Activated CD8-positive, alpha-beta memory T cell treated with anti-CD3 and anti-CD28 coated beads for 48 hours (primary cell): Measurements from ENCODE around the gene CLIP3.
"Not testable (repeated sequence)": the region's sequence is repeated elsewhere in the genome, so short reads cannot be mapped to it uniquely, and the experiment has no call there.

Source experiments
- DNase-seq, 3 experiments: peaks; one replicate each; pipeline ENCODE4 v3.0.0-alpha.2; 2020; ENCODE audit warnings: low read depth in 2 of 3, low spot score in 2 of 3

CLIP3 gene

DNA sequence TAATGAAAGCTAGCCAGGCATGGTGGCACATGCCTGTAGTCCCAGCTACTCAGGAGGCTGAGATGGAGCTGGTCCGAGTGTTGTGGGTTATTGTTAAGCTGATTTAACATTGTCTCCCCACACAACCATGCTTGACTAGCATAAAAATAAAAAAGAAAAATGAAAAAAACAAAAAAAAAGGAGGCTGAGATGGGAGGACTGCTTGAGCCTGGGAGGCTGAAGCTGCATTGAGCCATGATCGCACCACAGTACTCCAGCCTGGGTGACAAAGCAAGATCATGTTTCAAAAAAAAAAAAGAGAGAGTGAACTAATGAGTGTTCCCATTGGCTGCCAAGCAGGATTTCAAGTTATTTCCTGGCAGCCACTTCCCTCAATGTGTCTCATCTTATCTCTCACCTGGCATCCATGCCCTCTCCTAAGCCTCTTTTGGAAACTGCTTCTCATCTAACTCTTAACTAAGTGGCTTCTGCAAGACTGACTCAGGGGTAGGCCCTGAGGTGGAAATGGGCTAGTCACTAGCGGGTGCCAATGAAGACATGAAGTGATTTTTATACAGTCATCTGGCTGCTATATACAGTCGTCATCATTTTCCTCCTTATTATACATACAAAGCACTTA, 16.5 kb upstream of the CLIP3 start:
- DNase-seq, result no peak

DNA sequence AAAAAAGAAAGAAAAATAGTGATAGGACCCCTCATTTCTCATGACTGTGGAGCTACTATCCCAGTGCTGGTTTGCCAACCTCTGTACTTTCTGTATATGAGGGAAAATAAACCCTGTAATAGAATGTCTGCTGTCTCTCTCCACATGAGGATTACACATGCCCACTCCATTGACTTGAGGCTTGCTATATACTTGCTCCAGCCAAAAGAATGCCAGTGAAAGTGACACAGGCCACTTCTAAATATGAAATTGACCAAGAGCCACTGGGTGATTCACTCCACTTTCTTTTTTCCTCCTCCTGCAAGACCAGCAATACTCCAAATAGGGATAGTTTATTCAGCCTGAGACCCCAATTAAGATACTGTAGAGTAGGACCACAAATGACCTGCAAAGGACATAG, 15.2 kb upstream of the CLIP3 start:
- DNase-seq, result no peak

DNA sequence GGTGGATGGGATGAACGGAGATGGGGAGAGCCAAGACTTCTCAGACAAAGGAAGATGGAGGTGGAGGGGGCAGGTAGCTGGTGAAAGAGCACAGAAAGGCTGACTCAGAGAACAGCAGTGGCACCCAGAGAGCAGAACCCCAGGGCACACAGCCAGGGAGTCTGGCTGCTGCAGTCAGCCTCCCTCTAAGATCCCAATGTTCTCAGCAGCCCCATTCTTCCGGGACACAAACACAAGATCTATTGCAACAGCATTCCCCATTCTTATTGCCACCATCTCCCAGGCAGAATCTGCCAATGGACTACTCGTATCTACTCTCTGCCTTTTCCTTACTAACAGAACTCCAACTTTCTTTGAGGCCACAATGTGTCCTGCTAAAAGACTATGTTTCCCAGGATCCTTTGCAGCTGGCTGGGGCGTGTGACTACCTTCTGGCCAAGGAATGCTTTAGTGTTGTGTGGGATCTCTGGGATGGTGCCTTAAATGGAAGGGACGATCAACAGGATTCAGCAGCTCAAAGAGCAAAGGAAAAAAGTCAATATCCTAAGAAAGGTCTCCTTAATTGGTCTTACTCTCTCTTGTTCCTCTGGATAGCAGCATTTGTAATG, 13.9 kb upstream of the CLIP3 start:
- no peak for DNase-seq

DNA sequence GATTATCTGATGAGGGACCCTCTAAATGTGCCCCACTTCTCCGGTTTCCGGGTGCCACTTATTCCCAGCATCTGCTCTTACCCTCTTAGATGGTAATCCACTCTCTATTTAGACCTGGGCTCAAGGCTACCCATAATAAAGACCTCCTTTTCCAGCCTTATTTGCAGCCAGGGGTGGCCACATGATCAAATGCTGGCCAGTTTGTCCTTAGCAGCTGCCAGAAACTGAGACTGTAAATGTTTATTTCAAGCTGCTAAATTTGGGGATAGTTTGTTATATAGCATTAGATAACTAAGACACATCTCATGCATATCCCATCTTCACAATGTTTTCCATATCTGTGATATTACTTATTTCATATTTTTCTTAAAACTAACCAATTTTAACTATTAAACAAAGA, 11.3 kb upstream of the CLIP3 start:
- DNase-seq, result no peak

DNA sequence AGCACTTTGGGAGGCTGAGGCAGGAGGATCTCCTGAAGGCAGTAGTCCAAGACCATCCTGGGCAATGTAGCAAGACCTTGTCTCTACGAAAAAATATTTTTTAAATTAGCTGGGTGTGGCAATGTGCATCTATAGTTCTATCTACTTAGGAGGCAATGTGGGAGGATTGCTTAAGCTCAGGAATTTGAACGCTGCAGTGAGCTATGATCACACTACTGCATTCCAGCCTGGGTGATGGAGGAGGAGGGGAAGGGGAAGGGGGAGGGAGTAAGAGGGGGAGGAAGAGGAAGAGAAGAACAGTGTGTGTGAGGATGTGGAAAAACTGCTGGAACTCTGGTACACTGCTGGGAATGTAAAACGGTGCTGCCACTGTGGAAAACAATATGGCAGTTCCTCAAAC, 9.2 kb upstream of the CLIP3 start:
- DNase-seq, result no peak

DNA sequence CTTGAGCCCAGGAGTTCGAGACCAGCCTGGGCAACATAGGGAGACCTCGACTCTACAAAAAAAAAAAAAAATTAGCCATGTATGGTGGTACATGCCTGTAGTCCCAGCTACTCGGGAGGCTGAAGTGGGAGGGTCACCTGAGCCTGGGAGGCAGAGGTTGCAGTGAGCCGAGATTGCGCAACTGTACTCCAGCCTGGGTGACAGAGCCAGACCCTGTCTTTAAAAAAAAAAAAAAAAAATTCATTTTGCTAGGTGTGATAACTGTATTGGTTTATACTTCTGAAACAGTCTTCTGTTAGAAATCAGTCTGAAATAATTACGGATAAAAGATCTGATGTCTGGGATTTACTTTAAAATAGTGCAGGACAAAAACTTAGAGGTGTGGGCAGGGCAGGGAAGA, 8.4 kb upstream of the CLIP3 start:
- not testable (repeated sequence) for DNase-seq

DNA sequence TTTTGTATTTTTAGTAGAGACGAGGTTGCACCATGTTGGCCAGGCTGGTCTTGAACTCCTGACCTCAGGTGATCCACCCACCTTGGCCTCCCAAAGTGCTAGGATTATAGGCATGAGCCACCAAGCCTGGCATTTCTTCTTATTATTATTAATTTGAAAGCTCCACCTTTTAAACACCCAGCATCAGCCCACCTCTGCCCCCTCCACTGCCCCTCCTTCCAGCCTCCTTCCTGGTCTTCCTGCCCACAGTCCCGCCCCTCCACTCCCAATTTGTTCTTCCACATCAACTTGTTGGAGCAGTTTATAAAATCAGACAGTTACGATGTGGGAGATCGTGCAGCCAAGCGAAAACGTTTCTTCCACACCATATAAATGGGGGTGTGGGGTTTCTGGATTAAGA, 7.8 kb upstream of the CLIP3 start:
- no peak for DNase-seq

DNA sequence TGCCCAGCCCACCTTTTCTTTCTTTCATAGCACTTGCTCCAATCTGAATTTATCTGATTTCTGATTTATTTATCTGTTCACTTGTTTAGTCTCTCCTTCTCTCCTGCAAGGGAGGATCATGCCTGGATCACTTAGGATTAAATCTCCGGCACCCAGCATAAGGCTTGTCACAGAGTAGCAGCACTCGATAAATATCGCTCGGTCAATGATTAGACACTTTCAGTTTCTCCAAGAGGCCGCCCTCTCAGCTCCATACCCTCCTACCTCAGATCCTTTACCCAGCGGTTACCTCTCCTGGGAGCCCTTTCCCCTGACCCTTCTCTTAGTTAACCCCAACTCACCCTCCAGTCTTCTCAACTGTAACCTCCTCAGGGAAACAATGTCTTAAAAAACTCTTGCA, 1.4 kb downstream of the CLIP3 start:
- DNase-seq, result no peak

DNA sequence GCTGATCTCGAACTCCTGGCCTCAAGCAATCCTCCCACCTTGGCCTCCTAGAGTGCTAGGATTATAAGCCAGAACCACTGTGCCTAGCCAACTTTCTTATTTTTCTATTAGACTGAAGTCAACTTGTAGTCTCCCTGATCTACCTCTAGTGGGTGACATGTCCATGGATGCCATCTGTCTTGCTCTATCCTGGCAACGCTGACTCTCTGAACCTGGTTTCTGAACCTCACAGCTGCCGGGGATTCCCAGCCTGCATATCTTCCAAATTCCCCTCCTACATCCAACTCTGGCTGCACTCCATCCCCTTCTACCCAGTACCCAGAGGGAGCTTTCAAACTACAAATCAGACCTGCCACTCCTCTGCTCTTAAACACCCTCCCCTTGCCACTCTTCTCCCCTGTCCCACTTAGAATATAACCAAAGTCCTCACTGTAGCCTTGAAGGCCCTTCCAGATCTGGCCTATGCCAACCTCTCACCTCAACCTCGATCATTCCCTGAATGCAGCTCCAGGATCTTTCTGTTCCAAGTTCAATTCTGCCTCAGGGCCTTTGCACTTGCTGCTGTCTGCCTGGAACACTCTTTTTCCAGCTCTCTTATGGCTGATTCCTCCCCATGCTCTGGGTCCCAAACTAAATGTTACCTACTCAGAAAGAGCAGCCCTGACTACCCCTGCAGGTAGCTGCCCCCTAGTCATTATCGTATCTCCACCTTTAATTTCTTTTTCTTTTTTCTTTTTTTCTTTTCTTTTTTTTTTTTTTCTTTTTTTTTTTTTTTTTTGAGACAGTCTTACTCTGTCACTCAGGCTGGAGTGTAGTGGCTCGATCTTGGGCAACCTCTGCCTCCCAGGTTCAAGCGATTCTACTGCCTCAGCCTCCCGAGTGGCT, 2.2 kb downstream of the CLIP3 start:
- DNase-seq, result no peak

DNA sequence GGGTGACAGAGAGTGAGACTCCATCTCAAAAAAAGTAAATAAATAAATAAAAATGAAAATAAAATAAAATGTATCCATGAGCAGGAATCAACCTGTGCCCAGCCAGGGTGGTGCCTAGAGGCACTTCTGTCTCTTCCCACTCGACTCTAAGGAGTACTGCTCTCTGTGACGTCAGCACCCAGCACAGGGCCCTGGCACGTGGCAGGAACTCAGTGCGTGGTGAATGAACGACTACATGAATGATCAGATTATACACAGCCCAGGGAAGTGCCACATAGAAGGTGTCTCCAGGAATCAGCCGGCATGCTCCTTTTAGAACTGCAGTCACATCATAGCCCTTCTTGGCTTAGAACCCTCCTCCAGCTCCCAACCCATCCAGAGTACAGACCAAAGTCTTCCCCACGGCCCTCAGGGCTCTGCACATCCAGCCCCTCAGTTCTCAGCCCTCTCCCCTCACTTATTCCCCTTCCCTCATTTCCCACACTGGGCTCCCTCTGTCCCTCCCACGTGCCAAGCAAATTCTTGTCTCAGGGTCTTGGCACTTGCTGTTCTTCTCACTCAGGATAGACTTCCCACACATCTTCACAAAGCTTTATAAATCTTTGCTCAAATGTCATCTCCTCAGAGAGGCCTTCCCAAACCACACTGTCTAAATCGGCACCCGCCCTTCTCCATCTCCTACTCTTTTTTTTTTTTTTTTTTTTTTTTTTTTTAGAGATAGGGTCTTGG, 4.2 kb downstream of the CLIP3 start:
- no peak for DNase-seq

DNA sequence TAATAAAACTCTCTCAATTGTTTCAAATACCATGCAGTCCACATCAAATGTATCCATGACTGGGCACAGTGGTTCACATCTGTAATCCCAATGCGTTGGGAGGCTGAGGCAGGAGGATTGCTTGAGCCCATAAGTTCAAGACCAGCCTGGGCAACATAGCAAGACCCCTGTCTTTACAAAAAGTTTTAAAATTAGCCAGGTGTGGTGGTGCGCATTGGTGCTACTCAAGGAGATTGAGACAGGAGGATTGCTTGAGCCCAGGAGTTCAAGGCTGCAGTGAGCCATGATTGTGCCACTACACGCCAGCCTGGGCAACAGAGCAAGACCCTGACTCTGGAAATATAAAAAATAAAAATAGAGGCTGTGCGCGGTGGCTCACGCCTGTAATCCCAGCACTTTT, 5.0 kb downstream of the CLIP3 start:
- no peak for DNase-seq

DNA sequence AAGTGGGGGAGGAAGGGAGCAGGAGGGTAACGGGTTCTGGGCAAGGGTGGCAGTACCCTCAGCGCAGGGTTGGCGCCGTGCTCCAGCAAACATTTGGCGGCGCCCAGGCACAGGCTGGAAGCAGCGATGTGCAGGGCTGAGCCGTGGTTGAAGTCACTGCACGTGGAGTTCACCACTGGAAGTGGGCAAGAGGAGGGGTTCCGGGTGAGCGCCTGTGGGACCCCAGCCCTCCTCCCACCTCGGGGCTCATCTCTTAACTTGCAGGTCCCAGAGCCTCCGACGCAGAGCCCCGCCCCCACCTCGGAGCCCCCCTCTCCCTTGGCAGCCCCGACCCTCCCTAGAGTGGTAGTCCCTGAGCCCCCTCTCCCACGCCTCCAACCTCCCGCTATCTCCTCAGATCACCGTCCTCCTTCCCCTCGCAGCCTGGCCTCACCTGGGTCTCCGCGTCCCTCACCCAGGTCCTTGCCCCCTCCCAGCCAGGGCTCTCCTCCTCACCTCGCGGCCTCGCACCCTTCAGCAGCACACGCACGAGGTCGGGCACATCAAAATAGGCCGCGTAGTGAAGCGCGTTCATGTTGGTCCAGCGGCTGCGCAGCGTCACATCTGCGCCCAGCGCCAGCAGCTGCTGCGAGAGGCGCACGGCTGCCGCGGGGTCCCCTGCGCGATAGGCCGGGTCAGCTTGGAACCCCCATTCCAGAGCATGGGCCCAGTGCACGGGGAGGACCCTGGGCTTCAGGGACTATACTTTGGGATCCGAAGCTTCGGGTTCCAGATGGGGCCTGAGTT, 6.4 kb downstream of the CLIP3 start:
- no peak for DNase-seq

DNA sequence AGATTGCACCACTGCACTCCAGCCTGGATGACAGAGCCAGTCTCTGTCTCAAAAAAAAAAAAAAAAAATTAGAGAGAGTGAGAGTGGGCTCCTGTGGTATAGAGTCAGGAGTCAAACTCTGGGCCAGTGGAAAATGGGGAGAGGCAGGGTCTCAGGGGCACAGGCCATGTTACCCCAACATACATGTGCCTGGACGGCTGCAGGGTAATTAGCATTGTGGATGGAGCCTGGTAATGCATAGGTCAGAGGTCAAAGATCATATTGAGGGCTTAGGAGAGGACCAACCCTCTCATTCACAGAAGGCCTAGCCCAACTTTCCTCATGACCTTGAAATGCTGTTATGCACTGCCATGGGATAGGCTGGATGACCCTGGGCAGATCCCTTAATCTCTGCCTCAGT, 7.1 kb downstream of the CLIP3 start:
- no peak for DNase-seq

DNA sequence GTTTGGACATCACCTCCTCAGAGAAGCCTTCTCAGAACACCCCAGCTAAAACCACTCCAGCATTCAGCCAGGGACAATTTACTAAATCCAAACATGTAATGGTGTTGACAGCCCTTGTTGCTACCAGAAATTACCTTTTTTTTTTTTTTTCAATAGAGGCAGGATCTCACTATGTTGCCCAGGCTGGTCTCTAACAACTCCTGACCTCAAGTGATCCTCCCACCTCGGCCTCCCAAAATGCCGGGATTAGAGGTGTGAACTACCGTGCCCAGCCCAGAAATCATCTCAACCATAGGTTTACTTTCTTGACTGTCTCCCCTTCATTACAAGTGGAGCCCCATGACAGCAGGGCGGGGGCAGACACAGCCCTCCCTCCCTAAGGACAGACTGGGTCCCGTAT, 9.2 kb downstream of the CLIP3 start:
- DNase-seq, result no peak

DNA sequence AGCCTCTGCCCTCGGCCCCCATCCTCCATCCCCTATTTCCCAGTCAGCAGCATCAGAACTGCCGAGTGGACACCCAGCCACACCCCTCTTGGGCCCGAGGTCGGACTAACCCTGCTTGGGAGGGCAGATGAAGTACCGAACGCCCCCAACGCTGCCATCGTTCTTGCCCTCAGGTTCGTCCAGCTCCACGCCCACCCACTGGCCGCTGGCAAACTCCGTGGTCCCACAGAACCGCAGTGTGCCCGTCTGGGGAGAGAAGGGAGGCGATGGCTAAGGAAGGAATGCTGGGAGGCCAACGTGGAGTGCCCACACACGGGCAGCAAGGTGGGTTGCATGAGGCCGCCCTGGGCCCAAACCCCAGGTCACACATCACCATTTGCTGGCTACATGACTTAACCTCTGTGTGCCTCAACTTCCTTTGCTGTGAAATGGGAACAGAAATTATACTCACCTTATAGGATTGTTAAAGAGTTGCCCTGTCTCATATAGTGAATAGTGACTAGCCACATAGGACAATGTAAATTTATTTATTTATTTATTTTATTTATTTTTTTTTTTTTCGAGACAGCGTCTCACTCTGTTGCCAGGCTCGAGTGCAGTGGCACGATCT, 13.5 kb downstream of the CLIP3 start:
- DNase-seq, result no peak

DNA sequence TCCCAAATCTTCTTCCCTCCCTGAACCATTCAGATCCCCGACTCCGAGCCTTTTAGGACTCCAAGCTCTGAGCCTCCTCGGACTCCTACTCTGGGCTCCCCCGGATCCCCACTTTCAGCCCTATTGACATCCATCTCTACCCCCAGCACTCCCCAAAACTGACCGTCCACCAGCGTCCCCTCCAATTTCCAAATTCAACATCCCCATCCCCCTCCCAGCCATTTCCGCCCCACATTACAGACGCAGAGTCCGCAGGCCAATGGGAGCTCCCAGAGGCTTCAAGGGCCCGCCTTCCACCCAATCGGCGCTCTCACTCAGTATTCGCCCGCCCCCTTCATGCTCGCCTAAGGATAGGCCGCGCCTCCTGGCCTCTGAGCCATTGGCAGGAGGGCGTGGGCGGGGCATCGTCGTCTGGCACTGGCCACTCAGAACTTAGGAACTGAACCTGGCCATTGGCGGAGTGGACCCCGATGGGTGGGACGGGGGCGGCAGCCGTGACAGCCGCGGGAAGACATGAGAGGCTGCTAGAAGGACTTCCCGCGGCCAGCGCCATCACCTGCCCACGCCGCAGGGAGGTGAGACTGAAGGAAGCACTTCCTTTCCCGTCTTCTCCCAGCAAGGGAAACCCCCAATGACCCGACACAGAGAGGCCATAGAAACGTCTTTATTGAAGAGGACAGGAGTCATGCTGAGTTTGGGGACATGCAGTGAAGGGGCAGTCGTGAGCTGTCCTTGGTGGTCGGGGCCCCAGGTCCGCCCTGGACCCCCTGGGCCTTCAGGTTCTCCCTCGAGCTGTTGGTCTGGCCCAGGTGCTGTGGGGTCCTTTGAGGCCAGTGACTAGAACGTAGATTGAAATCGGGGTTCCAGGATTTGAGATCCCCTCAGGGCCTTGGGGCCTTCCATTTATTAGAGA, 18.4 kb downstream of the CLIP3 start, which contains the start of gene ALKBH6:
Gene ALKBH6, minus strand, starts transcription at position 202 of the 913 bp plus-strand sequence. CDS start 816 bp downstream, outside the sequence.
- DNase-seq, result peak; percentile 97 to 98 (median 98)

DNA sequence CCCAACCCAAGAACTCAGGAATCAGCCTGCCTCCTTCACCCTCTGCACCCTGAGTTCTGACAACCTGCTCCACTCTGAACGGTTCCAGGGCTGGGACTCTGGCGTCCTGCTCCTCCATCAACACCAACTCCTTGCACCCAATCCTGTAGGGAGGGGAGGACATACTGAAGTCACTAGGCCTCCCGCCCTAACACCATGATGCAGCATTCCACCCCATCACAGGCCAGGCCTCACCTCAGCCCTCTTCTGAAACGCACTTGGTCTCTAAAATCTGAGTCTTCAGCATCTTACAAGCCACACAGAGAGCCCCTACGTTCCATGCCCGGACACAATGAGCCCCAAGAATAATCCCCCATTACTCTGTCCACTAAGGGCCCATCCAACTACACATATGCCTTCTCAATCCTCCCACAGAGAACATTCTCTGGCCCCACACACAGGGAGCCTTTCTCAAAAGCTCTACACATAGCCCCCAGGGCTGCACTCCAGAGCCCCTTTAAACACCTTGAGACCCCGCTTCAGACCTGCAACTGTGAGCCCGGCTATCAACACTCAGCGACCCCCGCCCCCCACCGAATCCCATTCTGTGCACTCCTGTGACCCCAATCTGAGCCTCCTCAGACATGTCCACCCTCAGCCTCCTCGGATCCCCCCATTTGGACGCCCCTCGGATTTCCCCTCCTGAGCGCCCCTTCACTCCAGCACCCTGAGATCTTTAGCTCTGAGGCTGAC, 19.2 kb downstream of the CLIP3 start:
- DNase-seq, result no peak

DNA sequence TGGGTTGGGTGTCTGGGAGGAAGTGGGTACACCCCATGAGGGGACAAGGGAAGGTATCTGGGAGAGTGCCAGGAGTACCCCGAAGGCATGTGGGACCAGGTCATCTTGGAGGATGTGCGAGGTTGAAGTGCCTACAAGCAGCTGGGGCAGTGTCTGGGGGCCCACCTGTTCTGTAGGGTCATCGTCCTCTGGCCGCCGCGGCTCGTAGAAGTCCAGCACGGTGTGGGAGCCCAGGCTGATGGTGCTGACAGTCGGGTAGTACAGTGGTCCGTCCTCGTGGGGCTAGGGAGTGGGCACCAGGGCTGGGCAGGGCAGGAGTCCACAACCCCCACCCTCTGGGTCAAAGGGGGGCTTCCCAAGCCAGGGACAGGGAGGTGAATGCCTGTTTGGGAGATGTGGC, 22.3 kb downstream of the CLIP3 start:
- DNase-seq, result no peak
